HG03469 (cell line): ENCODE data around the gene PTTG1IP.

Source experiments
- ATAC-seq: cut with Tn5 transposase; IDR thresholded peaks from one replicate; pipeline ENCODE4 v1.9.1; 2021; ENCODE audit warnings: mild to moderate bottlenecking, moderate library complexity, moderate number of reproducible peaks; ENCODE audit not compliant: unreplicated experiment

Gene PTTG1IP

DNA sequence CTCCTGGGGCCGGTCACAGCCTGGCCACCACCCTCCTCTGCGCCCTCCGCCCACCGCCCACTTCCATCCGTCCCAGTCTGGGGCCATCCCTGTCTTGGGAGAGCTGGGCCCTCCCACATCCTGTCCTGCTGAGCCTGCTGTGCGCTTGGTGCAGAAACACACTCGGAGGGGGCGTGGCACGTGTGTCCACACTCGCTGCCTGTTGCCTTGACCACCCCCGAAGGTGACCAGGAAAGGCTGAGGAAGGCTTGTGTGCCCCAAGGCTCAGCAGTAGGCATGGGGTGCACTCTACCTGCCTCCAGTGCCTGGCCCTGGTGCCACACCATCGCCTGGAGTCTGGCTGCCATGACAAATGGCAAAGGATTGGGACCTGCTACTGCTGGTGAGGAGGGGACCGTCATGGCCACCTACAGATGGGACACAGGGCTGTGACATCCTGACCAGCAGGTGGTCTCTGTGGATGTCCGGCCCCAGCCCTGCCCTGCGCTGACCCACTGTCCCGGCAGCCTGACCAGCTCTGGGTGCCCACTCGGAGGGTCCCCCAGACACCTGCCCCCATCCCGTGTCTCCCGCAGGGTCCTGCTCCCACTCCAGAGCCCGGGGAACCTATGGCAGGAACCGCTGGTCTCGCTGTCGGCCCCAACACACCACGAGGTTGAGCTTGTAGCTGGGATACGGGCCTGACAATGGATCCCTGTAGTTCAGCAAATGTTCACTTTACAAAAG lies 23.2 kb upstream of the PTTG1IP start:
- no peak for ATAC-seq

DNA sequence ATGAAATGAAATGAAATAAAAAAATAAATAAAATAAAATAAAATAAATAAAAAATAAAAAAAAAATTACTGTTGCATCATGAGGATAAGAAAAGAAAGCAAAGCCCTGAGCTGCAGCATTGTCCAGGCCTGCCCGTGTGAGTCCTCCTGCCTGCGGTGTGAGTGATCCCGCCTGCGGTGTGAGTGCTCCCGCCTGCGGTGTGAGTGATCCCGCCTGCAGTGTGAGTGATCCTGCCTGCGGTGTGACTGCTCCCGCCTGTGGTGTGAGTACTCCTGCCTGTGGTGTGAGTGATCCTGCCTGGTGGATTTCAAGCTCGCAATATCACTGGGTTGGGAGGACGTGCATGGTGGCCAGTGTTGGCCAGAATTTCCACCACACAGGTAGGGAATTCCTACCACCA lies 22.4 kb upstream of the PTTG1IP start:
- ATAC-seq, result no peak

DNA sequence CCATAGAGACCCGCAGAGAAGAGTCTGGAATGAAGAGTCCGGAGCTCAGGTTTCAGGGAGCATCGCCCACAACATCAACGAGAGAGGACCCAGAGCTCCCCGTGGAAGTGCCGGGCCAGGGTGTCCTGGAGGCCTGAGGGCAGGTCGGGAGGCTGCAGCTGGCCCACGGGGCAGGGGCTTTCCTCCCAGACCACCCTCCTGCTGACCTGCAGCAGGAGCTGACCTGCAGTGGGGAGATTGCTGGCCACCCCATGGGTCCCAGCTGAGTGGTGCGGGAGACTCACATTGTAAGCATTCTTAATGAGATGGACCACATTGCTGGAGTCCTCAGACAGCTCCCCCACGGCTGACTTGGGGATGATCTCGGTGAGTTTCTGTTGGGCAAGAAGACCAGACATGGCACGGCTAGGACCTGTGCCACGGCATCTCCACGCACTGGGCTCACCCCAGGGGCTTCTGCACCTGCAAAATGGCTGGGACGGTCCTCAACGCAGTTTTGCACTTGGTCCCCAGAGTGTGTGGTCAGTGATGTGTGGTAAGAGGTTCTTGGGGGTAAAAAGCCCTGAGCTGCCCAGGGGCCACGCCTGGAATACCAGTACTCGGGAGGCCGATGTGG lies 21.3 kb upstream of the PTTG1IP start:
- no peak for ATAC-seq

DNA sequence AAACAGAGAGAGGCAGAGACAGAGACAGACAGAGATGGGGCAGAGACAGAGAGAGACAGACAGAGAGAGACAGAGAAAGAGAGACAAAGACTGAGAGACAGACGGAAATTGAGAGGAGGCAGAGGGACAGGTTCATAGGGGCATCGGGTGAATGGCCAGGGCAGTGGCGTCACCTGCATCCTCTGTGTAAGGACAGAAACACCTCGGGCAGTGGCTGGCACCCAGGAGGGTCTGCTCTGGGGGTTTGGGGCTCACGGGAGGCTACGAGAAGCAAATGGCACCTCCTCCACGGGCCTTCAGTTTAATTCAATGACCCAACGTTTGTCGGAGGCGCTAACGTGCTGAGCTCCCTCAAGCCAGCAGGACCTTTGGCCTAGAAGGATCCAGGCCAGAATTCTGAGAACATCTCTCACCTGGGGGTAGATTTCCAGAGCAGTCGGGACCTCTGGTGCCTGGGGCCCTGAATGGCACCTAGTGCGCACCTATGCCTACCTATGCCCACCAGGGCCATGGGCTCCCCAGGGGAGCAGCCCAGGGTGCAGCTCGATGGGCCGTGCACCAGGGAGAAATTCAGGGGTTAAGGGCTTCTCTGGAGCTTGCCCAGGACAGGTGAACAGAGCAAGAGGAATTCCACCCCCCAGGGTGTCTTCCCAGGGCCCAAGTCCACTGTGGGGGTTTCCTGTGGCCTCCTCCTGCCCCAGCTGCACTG lies 20.6 kb upstream of the PTTG1IP start:
- ATAC-seq, result no peak

DNA sequence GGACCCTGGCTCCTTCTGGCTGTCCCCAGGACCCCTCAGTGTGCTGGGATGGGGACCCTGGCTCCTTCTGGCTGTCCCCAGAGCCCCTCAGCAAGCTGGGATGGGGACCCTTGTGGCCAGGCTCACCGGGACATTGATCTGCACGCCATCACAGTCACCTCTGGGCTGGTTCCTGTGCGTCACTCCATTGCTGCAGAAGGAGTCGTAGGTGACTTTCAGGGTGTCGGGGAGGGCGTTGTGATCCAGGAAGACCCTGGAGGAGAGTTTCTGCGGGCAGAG lies 19.7 kb upstream of the PTTG1IP start:
- no peak for ATAC-seq

DNA sequence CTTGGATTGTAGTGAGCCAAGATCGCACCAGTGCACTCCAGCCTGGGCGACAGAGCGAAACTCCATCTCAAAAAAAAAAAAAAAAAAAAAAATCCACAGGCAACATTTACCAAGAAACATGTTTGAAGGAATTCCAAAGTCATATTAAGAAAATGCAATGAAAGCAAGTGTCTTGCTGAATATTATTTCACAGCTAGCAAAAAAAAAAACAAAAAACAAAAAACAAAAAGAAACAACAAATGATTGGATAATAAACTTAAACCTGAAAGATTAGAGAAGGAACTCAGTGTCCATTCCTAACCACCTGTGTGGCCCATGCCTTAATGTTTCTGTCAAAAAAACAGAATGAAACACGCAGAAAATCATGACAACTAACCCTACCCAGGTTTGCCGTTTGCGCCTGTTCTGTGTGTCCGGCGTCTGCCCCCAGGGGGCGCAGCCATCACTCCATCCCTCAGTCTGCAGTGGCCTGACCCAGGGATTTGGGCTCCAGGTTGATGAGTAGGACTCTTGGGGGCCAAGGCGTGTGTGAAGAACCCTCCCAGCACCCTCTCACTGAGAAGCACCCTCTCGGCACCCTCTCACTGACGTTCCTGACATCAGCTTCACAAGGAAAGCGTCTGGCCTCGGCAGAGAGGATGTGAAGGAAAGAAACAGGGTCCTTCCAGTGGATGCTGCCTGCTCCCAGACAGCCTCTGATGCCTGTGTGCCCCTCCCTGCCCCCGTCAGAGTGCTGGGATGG lies 19.2 kb upstream of the PTTG1IP start:
- ATAC-seq, result no peak

DNA sequence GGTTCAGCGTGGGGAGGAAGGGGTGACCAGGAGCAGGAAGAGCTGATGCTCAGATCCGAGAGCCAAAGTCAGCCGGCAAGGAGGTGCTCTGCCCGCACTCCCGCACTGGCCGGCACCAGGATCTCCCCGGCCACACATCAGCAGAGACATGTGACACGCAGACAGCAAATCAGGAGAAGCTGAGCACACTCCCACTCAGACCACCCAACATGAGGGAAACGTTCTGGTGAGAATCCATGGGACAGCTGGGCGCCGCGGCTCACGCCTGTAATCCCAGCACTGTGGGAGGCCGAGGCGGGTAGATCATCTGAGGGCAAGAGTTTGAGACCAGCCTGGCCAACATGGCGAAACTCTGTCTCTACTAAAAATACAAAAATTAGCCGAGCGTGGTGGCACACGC lies 18.6 kb upstream of the PTTG1IP start:
- ATAC-seq, result no peak

DNA sequence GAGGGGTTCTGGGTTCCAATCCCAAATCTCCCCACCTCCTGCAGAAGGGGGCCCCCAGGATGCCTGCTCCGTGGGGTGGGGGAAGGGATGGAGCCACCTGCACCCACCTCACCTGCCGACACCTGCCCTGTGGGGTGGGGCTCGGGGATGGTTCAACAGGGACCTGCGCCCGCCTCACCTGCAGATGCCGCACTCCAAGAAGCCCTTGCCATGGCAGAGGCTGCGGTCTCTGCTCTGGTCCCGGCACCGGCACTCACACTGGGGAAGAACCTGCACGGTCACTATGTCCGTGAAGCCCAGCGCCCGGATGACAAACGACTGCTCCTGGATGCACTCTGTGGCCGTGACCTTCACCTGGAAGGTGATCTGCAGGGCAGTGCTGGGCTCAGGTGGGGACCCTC lies 18.1 kb upstream of the PTTG1IP start:
- ATAC-seq, result no peak

DNA sequence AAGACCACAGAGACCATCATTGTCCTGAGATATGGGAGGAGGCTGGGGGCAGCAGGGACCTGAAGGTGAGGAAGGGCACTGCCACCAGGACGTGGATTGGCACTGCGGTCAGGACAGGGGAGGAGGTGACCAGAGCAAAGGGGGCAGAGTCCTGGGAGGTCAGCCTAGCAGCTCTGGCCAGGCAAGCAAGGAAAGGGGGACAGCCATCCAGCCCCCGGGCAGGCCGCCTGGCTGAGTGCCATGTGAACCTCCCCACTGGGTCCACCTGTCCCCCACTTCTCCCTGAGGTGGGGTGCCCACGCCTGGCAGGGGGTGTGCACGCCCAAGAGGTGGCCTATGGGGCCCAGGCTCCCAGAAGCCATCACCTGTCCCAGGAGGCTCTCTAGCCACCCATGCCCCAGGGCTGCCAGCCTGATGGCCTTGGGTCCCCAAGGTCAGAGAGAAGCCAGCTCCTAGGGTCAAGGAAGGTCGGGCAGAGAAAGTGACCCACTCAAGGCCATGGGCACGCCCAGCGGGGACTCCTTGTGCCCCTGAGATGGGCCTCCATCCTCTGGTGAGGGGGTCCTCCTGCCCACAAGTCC lies 17.6 kb upstream of the PTTG1IP start:
- no peak for ATAC-seq

DNA sequence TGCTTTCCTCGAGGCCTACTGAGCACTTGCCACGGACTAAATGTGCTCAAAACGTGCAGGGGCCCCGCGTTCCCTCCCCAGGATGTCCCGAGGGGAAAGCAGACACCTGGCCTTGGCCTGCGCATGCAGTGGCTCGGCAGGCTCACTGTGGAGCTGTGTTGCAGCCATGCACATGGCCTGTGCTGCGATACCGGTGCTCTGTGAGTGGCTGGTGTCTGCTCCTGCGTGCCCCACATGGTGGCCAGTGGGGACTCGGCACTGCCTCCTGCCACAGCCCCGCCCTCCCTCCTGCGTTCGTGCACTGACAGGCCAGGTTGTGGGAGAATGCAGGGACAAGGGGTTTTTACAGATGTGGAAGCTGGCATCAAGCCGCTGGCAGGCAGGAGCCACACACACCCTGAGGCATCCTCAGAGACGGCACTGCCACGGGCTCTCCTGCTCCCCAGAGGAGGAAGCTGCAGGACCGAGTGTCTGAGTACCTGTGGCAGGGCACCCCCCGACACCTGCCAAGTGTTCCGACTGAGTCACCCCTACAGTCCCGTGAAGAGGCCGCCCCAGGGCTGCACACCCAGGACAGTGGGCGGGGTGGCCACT lies 16.9 kb upstream of the PTTG1IP start:
- no peak for ATAC-seq

DNA sequence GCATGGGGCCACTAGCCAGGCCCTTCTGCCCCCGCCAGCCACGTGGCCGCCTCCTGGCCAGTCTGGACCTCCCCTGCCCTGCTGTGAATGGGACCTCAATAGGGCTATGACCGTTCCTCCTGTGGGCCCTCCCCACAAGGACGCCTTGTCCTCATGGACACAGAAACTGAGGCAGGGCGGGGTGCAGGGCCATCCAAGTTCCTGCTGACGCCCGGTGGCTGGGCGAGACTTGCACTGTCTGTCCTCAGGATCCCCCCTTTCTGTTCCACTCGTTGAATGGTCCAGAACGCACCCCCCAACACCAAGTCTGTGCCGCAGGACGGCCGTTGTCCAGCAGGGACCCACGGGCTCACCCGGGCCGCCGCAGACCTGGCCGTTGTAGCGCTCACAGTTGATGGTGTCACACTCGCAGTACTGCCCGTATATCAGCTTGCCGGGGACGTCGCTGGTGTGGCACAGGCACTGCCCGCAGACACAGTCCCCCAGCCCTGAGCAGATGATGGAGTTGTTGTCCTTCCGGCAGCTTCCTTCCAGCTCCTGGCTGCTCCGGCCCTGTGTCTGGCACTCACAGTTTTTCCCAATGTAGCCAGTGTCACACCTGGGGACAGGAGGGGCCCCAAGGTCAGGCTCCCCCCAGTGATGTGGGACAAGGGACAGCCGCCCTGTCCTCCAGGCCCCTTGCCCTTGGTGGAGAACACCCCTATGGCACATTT lies 16.3 kb upstream of the PTTG1IP start:
- no peak for ATAC-seq

DNA sequence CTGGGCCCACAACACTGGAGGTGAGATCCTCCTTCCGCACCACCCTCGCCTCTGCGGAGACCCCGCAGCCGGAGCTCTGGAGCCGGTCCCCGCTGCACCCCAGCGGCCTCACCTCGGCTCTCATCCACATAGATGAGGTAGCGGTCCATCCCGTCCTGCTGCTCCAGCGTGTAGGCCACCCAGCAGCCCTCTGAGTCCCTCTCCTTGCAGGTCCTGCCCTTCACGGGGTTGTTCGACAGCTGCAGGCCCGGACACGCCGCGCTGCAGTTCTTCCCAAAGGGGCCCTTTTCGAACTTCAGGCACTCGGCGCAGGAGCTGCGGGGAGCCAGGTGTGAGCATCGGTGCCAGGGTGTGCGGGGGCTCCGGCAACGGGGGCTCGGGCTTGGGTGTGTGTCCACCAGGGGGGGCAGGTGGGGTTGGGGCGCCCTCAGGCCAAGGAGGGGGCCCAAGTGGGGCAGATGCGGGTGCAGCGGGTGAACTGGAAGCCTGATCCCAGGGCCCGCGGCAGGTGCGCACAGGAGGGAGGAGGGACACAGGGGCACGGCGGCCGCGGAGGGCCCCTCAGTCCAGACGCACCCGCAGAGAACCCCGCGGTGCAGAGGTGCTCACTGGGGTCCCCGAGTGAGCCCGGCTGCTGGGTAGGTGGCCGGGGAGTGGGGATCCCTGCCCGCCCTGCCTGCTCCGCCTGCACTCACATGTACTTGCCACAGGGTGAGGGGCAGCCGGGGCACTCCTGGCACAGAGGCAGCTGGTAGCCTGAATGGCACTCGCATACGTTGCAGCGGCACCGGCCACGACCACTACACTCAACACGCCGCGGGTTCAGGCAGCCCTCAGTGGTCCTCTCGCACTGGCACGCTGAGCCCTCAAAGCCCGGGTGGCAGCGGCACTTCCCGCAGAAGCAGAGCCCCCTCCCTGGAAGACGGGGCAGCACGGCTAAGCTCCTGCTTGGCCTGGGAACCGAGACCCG lies 15.4 kb upstream of the PTTG1IP start:
- ATAC-seq, result no peak

DNA sequence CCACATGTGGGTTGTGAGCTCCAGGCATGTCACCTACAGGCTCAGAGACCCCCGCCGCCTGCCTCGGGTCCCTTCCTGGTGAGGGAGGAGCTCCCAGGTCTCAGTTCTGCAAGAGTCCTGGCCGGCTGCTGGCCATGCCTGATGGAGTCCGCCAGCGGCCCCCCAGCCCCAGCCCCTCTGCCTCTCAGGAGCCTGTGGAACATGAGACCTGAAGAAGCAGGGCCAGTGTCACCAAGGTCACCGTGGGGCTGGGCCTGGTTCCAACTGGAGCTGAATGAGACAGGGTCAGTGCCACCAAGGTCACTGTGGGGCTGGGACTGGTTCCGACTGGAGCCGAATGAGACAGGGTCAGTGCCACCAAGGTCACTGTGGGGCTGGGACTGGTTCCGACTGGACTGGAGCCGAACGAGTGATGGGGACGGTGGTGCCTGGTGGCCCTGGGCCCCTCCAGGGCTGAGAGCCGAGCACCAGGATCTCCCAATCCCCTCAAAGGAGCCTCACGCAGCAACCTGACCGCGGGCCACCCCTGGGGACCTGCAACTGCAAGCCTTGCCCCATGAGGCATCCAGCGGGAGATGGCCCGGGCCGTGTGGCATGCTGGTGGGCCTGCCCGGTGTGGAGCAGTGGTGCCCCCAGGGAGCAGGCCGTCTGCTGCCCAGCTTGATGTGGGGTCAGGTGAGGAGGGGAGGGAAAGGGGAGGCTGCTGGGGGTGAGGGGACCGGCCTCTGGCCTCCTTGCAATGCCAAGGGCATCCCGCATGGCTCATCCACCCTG lies 14.5 kb upstream of the PTTG1IP start:
- ATAC-seq, result no peak

DNA sequence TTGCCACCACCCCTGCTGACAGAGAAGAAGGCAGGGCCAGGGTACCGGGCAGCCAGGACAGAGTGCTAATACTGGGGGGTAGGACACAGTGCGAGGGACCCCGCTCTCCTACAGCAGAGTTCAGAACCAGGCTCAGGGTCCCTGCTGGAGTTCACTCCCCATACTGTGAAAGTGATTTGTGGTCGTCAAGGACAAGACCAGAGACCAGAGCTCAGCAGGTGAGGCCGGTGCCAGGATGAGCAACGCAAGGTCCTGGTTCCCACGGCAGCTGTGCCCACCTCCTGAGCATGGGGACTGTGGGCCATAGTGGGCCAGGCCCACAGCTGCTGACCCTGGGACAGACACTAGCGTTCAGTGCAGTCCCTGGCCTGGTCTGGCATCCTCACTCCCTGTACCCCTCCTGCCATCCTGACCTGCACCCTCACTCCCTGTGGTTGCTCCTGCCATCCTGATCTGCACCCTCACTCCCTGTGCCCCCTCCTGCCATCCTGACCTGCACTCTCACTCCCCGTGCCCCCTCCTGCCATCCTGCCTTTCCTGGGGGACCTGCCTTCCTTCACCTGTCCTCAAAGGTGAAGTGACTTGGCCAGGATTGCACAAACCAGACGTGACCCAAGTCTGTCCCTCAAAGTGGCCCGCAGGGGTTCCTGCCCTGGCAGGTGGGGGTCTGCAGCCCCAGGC lies 13.8 kb upstream of the PTTG1IP start:
- no peak for ATAC-seq

DNA sequence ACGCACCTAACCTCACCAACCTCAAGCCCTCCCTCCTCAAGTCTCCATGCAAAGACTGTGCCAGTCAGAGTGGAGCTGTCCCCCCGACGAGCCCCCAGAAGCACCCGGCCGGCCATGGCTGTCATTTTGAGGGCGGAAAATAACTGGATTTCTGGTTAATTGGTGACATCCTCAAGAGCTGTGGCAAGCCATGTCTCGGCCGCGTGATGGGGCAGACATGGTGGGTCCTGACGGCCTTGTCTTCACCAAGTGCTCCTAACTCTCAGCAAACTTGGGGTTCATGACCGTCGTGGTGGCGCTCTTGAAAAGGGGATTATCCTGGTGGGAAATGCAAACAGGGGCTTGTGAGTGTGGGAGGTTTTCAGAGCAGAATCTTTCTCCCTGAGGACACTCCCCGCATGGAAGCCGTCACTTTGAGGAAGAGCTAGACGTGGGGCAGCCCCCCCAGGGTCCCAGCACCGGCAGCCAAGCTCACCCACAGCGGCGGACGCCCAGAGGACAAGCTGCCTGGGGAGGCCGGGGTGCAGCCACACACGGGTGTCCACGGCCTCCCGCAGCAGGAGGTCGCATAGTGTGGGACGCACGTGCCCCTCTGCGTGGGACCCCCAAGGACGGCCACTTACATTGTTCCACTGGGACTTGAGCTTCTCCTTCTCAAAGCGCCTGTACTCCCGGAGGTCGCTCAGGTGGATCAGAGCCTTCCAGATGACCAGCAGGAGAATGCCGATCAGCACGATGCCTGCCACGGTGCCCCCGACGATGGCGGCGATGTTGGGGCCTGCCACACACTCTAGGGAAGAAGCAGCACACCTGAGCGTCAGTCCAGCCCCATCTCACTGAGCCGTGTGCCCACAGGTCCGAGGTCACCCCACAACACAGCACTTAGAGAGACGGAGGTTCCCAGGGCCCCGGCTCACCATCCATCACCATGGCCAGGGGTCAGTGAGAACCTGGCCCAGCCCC lies 12.9 kb upstream of the PTTG1IP start:
- ATAC-seq, result no peak

DNA sequence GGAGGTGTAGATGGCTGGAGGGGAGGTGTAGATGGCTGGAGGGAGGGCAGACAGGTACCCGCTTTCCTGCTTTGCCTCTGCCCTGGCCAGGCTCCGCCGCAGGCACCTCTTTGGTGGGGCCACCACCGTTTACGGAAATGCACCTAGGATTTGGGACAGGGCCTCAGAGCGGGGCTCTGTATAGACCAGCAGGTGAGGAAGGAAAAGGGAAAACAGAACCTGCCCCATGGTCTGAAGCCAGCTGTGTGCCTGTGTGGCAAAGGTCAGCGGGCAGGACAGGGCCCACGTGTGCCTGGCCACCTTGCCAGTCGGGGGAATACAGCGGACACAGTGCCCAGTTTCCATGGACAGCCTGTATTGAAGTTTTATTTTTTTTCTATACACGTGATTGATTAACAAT lies 12.1 kb upstream of the PTTG1IP start:
- no peak for ATAC-seq

DNA sequence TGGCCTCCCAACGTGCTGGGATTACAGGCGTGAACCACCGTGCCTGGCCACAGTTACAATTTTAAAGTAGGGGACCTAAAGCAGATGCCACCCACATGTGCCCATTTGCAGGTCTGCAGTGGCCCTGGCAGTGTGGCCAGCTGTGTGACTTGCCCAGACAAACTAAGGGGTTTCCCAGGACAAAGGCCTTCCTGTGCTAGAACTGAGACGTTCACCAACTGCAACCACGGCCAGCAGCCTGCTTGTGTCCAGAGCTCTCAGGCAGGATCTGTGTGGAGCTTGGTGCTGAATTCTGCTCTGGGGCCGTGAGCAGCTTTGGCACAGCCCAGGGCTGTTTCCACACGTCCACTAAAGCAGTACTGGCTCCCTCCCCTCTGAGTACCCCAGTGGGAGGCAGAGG lies 10.6 kb upstream of the PTTG1IP start:
- no peak for ATAC-seq
